Measurements from ENCODE around the gene FAM3D.
"Not testable (repeated sequence)": the region's sequence is repeated elsewhere in the genome, so short reads cannot be mapped to it uniquely, and the experiment has no call there.

Gene FAM3D, protein sequence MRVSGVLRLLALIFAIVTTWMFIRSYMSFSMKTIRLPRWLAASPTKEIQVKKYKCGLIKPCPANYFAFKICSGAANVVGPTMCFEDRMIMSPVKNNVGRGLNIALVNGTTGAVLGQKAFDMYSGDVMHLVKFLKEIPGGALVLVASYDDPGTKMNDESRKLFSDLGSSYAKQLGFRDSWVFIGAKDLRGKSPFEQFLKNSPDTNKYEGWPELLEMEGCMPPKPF

DNA sequence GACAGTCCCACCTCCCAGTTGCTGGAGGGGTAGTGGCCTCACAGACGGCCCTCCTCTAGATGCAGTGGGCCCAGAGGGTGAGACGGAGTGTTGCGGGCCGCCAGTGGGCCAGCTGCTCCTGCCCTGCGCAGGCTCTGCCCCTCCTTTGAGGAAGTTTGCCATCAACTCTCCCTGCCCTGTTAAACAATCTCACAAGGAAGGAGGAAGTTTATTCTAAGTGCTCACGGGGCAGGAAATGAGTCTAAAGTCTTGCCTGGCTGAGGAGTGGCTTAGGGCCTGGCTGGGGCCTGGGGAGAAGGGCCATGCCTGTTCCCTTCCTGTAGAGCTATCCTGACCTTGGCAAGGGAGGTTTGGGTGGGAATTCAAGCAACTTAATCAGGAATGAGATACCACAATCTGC lies at the start of gene FAM3D:
Gene FAM3D (minus strand): TSS at position 92 of the 400 bp plus-strand sequence. CDS start 11,211 bp downstream, outside the sequence.
- no peak for DNase-seq

DNA sequence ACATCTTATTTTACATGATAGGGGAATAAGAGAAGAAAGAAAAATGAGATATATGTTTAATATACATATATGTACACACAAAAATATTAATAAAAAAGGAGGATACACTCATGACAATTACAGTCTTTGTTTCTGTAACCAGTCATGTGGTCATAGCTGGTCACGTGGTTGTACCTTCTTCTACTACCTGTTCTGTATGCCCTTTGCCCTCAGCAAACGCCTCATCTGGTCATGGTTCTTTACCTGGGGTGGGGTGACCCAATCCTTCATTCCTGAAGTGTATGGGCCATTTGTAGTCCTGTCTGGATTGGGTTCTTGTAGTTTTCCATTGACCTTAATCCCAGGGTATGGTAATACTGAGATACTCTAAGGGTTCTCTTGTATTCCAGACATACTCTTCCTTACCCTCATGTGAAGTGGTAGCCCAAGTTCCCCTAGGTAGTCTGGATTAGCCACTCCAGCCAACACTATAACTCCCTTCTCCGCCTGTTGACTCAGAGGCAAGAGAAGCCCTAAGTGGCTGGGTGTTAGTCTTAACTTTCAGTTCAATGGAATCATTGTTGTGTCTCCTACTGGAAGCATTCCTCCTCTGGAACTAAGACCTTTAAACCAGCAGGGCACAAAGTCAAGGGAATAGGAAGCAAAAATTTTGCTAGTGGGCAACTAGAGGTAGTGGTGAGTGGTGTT lies 47.3 kb upstream of the FAM3D start:
- DNase-seq = no peak

DNA sequence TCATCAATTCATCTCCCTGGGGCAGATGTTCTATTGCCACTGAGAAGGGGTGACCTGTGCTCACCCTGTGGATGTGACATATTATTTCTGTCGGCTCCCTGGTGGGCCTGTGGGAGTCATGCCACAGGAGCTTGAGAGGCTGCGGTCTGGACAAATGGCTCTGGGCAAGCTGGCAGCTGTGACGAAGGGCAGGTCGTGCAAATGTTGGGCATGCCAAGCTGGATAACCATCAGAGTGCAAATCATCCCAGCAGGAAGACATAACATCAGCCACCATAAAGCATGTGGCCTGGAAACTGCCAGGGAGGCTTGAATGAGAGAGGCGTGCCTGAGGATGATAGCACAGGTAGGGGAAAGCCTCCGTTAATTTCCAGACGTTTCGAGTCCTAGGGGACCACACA lies 45.3 kb upstream of the FAM3D start:
- no peak for DNase-seq

DNA sequence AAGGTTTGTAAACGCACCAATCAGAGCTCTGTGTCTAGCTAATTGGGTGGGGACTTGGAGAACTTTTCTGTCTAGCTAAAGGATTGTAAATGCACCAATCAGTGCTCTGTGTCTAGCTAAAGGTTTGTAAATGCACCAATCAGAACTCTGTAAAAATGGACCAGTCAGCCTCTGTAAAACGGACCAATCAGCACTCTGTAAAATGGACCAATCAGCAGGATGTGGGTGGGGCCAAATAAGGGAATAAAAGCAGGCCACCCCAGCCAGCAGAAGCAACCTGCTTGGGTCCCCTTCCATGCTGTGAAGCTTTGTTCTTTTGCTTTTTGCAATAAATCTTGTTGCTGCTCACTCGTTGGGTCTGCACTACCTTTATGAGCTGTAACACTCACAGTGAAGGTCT lies 42.4 kb upstream of the FAM3D start:
- not testable (repeated sequence) for DNase-seq

DNA sequence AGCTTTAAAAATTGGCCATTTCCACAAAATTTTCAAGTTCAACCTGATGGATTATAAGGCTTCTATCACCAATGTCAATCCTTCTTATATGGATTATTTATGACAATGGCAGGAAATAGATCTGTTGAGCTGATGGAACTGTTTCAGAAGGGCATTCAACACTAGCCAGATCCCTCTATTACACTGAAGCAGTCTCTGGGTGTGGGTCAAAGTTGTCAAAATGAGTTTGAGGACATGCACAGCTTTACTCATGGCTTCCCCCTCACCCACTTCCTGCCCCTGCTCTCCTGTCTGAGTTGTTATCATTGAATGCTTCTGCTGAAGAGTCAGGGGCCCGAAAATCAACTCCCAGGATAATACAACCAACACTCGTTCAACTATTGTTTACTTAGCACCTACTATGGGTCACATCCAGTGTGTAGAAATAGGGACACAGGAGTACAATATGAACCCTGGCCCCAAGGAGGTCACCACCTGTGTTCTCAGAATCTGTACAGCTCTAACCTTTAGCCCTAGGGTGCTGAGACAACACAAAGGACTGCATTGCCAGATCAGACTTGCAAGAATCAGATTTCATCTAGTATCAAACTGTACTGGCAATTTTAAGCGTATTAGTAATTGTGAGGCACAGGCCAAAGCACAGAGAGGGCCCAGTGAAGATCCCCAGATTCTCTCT lies 41.7 kb upstream of the FAM3D start:
- no peak for DNase-seq

DNA sequence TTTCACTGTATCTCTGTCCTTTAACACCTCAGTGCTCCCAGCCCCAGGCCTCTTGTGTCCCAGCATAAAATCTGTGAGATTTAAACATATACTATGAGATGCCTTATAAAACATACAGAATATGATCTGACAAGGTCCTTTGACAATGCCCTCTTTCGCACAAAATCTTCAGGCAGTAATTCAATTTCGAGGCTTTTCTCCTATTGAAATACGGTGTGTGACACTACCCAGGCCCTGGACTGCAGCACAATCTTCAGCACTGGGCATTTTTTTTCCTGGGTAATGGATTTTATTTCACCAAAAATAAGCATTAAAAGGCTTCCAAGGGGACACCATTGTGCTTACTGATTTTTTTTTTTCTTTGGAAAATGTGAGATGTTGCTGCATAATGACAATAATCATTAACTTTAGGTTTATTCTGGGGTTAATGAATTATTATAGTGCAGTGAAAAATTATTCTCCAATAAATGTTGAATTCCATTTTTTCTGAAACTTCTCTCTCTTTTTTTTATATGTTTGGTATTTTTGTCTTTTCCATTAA lies 40.9 kb upstream of the FAM3D start:
- DNase-seq = no peak

DNA sequence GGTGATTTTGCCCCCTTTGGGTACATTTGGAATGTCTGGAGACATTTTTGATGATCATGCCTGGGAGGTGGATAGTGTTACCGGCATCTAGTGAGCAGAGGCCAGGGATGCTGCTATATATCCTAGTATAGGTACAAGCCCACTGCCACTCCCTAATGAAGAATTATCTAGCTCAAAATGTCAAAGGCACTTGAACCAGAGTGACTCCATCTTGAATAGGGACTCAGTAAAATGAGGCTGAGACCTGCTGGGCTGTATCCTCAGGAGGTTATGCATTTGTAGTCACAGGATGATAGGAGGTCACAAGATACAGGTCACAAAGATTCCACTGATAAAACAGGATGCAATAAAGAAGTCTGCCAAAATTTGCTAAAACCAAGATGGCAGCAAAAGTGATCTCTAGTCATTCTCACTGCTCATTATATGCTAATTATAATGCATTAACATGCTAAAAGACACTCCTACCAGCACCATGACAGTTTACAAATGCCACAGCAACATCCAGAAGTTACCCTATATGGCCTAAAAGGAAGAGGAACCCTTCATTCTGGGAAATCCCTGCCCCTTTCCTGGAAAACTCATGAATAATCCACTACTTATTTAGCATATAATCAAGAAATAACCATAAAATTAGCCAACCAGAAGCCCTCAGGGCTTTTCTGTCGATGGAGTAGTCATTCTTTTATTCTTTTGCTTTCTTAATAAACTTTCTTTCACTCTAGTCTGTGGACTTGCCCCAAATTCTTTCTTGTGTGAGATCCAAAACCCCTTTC lies 40.0 kb upstream of the FAM3D start:
- no peak for DNase-seq

DNA sequence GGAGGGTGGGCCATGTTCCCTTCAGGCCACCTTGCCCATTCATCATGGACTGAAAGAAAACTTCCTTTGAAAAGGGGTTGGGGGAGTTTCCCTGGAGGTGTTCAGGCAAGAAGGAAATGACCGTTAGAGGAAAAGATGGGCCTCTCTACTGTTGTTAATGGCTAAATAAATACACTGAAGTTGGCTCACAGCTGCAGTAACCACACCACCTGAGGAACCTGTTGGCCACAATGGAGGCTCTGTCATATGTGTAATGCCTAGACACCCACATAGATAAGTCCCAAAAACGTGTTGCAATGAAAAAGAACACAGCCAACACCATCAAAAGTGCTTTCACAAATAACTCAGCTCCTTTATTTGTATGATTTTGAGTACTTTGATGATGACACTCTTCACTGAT lies 38.2 kb upstream of the FAM3D start:
- DNase-seq = no peak

DNA sequence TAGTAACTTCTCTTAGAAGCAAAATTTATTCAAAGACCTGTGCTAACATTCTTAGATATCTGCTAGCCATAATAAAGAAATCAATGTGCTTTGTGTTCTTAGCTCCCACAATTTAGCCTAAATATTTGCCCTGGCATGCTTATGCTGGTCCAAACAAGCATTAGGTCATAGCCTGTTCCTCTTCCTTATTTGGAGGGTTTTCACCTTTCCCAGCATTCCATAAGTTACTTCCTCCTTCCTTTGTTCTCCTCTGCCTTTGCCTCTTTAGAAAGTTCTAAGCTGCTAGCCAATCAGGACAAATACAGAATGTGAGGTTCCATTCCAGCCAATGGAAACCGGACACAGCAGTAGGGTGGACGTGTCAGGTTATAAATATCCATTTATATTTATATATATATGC lies 37.7 kb upstream of the FAM3D start:
- DNase-seq = not testable (repeated sequence)

DNA sequence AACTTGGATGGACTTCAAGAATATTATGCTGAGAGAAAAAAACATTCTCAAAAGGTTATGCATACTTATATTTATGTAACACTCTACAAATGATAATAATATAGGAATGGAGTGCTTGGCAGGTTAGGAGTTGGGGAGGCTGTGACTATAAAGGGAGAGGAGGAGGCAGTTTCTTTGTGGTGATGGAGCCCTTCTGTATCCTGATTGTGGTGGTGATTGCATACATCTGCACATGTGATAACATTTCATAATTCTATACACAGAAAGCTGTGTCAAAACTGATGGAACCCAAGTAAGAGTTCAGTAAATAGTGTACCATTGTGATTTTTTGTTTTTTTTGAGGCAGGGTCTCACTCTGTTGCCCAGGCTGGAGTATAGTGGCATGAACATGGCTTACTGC lies 31.7 kb upstream of the FAM3D start:
- DNase-seq = no peak

DNA sequence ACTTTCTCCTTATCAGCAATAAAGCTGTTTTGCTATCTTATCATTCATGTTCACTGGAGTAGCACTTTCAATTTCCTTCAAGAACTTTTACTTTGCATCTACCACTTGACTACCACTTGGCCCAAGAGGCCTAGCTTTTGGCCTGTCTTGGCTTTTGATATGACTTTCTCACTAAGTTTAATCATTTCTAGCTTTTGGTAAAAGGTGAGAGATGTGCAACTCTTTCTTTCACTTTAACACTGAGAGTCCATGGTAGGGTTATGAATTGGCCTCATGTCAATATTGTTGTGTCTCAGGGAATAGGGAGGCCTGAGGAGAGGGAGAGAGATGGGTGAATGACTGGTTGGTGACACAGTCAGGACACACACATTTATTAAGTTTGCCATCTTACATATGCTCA lies 31.0 kb upstream of the FAM3D start:
- DNase-seq = no peak

DNA sequence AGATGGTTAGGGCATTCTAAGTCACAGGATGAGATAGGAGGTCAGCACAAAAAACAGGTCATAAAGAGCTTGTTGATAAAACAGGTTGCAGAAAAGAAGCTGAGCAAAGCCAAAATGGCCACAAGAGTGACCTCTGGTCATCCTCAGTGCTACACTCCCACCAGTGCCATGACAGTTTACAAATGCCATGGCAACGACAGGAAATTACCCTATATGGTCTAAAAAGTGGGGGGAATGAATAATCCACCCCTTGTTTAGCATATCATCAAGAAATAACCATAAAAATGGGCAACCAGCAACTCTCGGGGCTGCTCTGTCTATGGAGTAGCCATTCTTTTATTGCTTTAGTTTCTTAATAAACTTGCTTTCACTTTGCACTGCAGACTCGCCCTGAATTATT lies 30.2 kb upstream of the FAM3D start:
- DNase-seq = not testable (repeated sequence)

DNA sequence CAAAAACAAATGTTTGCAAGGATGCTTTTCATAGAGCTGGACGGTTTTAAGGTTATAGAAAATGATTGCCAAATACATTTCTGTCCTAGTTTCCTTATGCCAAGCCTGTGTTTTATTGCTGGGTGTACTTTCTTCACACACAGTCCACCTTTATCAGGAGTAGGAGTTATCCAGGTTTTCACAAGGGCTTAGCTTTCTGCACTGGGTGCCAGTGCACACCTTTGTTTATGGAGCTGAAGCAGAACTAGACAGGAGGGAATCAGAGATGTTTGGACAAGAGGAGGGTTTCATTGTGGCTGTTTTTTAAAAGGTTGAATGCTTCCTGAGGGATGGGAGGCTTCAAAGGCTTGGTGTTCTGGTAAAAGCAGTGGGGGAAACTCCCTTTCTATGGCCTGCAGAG lies 29.5 kb upstream of the FAM3D start:
- DNase-seq = no peak

DNA sequence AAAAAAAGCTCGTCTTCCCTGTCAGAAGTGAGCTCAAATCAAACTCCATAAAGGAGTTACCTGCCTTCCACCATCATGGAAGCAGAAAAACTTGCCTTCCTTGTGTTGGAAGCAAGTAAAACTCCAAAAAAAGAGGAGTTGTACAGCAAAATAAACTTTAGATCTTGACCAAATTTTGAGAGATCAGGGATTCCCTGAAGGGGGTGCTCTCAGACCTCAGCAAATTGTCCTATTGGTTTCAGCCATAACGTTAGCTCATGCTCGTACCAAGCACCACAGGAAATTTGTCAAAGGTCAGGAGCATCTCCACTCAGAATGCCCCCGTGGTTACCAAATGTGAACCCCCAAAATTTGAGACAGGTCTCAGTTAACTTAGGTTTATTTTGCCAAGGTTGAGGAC lies 28.7 kb upstream of the FAM3D start:
- not testable (repeated sequence) for DNase-seq

DNA sequence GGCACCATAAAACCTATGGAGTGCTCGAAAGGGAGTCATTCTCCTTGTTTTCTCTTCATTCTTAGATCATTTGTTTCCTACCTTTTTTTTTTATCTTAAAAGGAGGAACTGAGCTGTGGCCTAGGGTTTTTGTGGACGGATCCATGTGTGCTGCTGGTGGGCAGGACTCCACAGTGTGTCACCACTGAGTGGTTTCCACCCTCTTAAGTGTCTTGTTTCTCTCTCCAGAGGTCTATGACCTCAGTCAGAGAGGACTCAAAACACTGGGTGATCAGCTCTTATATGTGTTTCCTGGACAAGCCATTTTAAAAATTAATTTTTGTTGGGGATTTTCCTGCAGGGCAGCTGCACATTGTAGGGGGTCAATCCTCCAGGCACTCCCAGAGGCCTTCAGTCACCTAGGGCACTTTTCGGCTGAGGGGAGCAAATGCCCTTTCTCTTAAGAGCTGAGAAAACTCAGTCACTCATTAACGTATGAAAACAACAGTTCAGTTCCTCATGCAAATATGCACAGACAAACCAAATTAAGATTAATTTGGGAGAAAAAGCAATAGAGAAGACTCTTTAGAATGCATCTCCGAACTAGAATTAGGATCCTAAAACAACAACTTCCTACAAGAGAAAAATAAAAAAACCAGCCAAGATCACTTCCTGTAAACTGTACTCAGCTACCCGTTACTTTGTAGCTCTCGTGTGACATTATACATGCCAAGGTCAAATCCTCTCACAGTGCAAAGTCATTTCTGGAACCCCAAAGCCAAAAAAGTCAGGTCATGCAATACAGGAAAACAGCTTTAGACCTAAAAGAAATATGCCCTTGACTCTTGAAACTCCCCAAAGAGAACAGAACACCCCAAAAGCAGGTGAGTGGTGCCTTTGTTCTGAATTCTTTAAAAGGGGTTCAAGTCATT lies 27.6 kb upstream of the FAM3D start:
- DNase-seq = no peak

DNA sequence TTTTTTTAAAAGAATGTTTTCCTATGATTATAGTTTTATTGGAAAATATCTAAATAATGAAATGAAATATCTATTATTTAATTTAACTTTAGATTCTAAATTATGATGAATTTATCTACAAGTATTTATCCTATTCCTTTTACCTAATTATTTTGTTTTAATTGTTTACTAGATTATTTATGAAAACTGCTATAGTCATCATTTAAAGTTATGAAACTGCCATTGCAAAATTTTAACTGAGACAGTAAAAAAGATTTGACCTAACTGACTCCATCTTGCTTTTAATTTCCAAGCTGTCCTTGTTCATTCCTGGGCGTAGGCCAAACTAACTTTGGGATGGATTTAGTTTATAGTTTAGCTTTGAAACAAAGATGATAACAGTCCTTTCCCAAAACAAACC lies 25.9 kb upstream of the FAM3D start:
- DNase-seq = no peak

DNA sequence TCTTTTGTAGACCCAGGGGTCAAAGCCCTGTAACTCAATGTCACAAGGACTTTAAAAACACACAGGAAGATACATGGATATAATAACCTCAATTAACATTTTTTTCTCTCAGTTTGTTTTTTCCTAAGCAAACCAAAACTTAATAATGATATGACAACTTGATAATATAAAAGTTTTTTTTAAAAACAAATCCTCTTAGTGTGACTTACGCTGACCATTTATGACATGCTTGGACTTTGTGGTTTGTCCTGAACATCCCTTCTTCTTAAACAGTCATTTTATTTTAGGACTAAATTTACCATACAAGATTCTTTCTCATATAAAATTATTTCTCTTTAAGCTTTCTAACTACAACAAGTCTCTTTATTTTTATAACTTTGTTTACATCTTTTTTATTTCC lies 25.4 kb upstream of the FAM3D start:
- DNase-seq = no peak

DNA sequence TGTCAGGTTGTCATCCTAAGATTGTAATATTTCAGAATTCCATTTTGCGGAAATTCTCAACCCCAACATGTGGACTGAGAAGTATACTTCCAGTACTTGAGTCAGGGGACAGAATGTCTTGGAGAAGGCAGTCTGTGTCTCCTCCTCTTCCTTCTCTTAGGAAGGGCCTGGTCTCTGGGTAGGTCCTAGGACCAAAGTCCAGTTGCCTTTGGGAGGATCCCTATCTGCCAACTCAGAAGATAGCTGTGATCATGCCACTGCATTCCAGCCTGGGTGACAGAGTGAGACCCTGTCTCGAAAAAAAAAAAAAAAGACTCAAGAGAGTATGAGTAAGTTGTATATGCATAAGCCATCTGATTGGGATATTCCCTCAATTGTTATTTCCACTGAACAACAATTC lies 23.9 kb upstream of the FAM3D start:
- no peak for DNase-seq

DNA sequence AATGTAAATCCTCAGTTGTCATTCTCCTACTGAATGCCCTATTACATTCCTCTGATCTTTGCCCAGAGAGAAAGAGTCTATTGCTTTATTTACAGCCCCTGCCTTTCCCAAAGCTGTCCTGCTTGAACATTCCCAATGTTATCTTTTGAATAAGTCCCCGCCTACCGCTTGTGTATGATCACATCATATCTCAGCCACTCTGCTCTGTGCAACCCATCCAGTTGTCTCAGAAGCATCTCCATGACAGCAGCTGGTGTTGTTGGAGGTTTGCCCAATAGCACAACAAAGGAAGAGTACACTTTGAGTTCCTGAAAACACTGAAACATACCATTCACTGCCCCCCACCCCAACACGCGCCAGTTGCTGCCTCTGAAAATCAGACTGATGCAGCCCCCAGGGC lies 22.0 kb upstream of the FAM3D start:
- DNase-seq = no peak

DNA sequence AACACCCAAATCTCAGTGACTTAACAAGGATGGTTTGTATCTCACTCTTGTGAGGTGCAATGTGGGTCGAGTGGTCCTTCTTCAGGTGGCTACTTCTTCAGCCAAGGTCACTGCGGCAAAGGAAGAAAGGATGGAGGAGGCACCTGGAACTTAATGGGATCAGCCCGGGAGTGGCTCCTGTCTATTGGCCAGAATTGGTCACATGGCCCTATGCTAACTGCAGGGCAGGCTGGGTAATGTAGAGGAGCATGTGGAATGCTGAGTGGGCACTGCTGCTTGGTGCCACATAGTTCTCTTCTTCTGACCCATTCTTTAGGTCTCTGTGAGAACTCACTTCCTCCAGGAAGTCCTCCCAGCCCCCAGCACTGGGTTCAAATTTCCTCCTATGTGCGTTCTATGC lies 20.3 kb upstream of the FAM3D start:
- DNase-seq = no peak

DNA sequence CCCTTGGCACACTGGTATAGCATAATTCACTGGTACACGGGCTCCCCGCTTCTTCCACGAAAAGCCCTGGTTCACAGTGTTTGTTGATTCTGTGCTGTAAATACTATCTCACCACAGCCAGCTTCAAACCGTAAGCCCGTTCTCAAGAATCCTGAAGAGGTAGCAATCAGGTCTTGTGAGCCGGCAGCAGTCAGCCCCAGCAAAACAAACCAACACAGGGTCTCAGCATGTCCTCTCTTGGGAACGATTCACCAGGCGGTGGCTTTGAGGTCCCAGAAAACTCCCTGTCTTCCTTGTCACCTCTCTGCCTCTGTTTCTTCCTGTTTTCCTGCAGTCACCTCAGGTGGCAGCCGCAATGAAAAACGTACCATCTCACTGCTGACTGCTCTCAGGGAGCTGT lies 19.1 kb upstream of the FAM3D start:
- no peak for DNase-seq

DNA sequence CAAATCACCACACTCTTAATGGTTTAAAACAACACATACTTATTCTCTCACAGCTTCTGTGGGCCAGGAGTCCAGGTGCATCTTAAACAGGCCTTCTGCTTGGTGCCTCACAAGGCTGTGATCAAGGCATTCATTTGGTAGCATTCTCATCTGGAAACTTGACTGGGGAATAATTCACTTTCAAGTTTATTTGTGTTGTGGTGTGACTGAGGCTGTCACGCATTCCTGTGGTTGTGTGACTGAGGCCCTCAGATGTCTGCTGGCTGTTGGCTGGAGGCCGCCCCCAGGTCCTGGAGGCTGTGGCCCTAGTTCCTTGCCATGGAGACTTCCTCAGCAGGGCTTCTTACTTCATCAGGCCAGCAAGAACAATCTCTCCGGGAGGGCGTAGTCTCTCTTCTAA lies 16.9 kb upstream of the FAM3D start:
- no peak for DNase-seq
